EH (cell line): ENCODE data around the gene CYP3A5.
"Not testable (repeated sequence)": the region's sequence is repeated elsewhere in the genome, so short reads cannot be mapped to it uniquely, and the experiment has no call there.

ENCODE experiments used
- DNase-seq: peaks from one replicate; pipeline ENCODE4 v3.0.0-alpha.2; 2015; ENCODE audit warnings: low read depth

CYP3A5 gene

DNA sequence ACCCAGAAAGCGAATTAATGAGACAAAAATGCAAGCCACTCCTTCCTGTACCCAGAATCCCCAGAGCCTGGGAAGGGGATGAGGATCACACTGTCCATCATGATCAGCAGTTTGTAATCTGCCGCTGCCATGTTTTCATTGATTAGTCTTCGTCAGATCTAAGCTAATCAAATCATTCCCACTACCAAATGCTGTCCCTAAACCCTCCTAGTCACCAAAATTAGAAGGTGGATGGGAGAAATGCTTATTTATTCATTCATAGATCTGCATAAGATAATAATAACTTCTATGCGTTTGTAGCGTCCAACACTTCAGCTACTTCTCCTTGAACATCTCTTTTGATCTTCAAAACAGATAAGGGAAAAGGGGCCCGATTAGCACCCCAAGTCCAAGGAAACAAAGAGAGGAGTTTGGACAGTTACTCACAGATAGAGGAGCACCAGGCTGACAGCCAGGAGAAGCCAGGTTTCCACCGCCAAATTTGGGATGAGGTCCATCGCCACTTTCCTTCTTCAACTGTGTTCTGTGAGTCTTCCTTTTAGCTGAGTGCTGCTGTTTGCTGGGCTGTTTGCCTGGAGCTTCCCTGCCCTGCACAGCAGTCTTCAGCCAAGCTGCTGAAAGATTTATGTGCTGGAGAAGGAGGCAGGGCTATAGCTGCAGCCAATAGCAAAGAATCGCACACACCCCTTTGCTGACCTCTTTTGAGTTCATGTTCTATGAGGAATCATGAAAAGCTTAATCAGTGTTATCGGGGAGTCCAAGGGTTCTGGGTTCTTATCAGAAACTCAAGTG, at the start of gene CYP3A5:
Gene CYP3A5 (minus strand): TSS at position 597 of the 792 bp plus-strand sequence. CDS start 100 bp downstream, at position 497.
- peak; percentile 23 for DNase-seq

DNA sequence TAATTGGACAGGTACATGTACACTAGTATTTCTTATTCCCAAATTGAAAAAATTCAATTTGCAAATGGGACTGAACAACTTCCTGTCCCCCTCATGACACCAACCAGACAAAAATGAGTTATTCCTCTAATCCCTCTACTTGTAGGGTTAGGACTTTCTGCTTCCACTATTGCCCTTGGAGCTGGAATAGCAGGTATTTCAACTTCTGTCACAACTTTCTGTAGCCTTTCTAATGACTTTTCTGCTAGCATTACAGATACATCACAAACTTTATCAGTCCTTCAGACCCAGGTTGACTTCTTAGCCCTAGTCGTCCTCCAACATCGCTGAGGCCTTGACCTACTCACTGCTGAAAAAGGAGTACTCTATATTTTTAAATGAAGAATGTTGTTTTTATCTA, 48.8 kb upstream of the CYP3A5 start:
- DNase-seq, result no peak

DNA sequence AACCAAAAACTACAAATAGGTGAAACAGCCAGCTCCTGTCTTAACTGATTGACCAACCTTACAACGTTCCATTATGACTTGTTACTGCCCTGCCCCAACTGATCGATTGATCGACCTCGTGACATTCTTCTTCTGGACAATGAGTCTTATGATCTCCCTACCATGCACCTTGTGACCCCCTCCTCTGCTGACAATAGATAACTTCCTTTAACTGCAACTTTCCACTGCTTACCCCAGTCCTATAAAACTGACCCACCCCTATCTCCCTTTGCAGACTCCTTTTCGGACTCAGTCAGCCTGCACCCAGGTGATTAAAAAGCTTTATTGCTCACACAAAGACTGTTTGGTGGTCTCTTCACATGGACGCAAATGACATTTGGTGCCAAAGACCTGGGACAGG, 43.4 kb upstream of the CYP3A5 start:
- not testable (repeated sequence) for DNase-seq

DNA sequence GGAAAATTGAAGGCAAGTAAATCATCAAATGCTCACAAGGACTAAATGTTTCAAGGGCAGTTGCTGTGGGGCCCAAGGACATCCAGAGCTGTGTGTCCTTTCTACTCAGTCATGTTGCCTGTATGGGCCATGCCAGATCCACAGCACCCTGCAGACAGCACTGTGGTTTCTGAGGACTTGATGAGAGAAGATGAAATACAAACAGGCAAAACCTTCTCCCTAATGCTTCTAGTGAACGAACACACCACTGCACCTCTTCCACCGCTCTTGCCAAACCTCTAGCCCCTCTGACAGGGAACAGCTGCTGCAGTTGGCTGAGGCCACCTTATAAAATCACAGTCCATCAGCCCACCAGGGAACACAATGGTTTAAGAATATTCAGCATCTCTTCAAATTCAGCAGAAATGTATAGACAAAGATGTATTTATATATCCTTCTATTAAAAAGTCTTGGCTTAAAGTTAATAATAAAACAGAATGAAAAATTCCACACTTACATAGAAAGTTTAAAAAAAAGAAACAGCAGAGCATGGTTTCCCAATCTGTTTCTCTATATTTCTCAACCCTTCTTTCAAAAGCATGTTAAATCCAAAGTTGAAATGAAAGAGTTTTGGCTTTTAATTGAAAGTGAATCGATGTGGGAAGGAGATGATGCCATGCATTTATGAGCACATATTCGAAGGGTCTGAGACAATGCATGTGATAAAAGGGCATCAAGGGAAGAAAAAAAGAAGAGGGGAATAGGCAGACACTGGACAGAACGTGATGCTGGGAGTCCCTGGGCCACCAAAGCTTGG, 41.2 kb upstream of the CYP3A5 start:
- no peak for DNase-seq

DNA sequence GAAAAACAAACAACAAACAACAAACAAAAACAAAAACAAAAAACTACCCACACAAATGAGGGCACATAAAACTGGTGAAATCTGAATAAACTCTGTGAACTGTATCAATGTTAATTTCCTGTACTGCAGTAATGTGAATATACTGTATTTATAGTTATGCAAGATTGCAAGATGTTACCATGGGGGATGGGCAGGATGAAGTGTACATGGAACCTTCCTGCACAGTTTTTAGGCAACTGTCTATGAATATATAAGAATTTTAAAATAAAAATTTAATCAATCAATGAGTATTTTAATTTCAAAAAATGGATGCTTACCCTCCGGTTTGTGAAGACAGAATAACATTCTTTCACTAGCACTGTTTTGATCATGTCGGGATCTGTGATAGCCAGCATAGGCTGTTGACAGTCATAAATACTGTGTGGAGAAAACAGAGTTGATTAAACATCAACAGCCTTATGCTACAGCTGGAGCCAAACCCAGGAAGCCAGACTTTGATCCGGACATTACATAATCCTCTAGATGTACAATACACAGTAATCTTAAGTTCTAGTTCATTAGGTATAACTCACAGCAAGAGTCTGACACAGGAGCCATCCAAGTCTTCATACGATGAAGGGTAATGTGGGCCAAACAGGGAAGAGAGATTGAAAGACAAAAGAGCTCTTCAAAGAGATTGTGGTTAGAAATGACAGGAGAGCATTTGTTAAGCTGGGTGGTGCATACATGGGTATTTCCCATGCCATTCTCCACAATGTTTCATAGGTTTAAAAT, 40.4 kb upstream of the CYP3A5 start:
- DNase-seq, result no peak

DNA sequence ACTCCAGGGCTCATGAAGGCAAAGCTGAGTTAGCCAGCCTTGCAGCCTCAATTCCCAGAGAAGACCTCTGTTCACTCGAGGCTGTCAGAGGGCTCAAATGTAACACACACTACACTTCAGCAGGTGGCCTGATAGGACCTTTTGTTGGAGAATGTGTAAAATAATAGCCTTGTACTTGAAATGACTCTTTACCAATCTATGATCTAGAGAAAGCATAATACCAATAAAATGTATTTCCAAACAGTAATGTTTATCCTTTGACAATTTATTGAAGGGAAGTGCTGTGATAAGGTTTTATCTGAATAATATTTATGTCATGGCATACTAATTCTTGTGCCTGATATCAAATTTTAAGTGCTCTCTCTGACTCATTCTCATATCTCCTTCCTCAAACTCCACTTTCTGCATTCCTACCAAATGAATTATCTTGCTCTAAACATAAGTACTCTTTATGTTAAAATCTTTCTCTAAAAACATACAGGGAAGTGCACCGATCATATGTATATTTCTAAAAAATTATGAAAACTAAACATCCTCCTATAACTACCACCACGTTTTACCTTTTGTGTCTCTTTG, 34.3 kb upstream of the CYP3A5 start:
- DNase-seq, result no peak

DNA sequence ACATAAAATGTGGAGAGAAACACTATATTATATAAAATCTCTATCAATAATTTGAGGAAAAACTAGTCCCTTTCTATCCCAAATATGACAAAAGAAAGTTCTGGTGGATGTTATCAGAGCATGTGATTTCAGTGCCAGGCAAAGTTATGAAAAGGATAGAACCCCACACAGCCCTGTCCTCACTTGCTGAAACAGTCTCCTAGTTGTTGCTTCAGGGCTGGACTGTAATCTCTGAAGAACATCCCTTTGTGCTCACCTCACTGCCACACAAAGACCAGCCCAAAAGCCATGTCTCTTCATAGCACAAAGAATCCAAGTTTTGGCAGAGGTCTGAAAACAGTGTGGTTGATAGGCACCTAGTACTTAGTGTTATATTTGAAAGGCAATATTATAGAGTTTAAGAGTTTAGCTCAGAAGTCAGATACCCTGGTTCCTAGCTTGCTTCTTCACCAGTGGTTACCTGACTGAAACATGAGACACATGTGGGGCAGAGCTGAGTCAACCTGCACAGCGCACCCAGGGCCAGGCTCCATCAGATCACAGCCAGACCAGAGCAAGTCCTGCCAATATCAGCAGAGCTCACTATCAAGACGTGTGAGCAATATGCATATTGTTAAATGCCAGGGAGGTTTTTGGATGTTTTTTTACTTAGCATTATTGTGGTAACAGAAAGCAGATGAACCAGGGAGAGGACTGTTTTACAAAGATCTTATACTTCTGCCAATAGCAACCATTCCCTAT, 30.2 kb upstream of the CYP3A5 start:
- DNase-seq, result no peak

DNA sequence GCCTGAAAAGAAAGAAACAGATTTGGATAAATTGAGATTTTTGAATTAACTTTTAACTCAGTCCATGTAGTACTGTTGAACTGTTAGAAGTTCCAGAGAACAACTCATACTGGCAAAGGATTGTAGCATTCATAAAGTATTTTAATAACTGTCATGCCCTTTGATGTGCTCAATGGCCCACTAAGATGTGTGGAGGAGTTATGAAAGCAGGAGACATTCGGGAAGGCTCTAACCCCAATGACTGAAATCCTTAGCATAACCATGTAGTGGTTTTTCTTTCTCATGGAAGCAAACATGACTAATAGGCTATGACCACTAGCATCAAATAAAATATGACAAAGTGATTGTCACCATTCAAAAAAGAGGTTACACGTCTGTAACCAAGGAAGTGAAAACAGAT, 29.5 kb upstream of the CYP3A5 start:
- no peak for DNase-seq

DNA sequence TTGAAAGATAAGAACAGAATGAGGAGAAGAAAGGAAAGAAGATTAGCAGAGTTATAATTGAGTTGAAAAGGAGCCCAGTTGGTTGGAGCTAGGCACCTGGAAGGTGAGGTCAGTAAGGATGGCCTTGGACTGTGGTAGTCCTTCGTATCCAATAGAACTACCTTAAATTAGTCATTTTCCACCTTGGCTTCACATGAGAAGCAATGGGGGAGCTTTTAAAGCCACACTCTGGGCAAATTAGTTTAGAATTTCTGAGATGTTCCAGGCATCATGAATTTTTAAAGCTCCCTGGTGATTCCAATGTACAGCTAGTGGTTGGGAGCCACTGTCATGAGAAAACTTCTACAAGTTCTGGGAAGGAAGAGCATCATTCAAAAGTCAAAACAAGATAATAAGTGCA, 27.3 kb upstream of the CYP3A5 start:
- DNase-seq, result no peak

DNA sequence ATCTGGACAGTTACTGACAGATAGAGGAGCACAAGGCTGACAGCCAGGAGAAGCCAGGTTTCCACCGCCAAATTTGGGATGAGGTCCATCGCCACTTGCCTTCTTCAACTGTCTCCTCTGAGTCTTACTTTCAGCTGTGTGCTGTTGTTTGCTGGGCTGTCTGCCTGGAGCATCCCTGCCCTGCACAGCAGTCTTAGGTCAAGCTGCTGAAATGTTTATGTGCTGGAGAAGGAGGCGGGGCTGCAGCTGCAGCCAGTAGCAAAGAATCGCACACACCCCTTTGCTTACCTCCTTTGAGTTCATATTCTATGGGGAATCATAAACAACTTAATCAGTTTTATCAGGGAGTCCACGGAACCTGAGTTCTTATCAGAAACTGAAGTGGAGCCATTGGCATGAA, 20.1 kb upstream of the CYP3A5 start:
- no peak for DNase-seq

DNA sequence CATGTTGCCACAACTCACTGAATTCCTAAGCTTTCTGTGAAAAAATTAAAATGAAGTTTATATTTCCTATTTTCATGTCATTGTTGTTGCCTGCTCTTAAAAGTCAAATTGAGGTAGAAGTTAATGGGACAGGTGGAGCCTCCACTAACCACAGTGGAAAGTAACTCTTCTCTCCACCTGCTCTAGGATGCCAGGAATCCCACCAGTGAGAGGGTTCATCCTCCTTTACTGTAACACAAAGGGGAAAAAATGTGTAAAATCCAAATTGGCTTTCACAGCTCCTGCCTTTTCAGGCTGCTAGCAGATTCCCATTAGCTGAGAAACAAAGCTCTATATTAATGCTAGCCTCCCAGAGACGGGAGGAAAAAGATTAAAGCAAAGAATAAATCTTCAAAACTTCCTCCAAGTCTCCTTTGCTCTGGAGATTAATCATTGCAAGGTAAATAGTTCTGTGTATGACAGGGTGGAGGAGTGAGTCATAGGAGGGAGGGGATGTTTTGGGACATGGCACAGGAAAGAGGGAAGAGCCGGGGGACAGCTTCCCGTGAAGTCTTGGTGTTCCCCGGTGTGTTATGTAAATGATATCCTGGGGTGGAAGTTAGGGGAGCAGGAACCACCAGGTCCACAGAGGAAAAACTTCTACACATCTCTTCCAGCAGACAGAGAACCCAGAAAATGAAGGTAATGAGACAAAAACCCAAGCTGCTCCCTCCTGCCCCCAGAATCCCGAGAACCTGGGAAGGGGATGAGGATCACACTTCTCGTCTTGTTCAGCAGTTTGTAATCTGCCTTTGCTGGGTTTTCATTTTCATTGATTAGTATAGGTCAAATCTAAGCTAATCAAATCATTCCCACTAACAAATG, 19.3 kb upstream of the CYP3A5 start:
- peak; percentile 15 for DNase-seq

DNA sequence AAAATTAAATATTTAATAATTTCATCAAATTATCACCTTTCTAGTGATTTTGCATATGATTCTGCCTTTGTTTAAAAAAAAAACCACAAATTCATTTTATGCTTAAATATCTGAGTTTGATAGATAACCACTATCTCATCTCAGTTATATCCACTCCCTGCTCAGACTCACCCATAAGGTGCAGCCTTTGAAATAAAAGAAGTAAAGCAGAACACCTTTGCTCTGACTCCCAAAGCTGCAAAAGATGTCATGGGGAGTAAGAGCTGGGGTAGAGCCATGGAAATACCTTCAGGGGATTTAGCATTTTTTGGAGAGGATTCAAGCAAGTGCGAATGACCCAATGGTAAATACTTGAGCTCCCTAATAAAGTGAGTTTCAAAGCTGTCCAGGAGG, 15.1 kb upstream of the CYP3A5 start:
- DNase-seq, result no peak

DNA sequence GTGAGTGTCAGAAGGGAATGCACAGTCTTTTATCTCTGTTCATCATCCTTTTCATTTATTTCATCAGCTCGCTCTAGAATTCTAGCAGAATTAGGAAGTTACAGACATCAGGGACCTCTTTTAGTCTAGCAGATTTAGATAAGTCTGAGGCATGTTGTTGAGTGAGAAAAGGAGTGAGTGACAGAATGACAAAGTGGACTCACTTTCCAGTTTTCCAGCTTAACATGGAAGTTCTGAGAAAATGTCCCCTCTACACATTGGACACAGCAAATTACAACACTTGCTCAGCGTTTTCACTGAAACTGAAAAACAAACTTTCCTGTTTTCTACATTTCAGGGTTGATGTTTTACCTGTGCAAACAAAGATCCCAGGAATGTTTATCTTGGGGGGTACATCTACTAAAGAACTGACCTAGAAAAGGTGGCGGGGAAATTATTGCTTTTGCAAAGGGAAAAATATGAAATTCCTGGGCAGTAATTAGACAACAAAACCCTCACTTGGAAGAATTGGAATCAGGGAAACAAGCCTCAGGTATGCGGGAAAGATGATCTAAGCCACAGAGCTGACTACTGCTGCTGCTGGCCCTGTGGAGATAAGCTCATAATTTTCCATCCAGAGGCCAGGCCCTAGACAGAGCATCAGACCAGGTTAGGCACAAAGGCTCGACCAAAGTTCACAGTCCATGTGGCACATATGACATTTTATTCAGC, 14.6 kb upstream of the CYP3A5 start:
- no peak for DNase-seq

DNA sequence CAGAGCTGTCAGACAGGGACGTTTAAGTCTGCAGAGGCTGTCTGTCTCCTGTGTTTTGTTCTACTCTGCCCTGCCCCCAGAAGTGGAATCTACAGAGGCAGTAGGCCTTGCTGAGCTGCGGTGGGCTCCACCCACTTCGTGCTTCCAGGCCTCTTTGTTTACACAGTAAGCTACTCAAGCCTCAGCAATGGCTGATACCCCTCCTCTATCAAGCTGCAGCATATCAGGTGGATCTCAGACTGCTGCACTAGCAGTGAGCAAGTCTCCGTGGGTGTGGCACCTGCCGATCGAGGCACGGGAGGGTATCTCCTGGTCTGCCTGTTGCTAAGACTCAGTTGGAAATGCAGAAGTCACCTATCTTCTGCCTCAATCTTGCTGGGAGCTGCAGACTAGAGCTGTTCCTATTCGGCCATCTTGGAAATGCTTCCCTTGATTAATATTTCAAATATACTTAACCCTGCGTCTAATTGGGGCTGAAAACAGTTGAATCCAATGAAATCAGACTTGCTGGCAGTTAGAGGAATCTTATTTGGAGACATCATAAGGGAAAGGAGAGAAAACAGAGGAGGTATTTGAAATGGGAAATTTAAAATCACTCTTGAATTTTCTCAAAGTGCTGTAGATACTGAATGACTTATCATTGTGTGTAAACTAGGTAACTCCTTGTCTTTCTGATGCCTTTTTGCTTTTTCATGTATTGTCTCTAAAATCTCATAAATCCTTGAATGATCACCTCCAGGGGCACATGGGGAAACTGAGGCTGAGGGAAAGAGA, 13.8 kb upstream of the CYP3A5 start:
- DNase-seq, result no peak

DNA sequence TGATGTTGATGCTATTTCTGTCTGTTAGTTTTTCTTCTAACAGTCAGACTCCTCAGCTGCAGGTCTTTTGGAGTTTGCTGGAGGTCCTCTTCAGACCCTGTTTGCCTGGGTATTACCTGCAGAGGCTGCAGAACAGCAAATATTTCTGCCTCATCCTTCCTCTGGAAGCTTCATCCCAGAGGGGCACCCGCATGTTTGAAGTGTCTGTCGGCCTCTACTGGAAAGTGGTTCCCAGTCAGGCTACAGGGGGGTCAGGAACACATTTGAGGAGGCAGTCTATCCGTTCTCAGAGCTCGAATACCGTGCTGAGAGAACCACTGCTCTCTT, 13.3 kb upstream of the CYP3A5 start:
- DNase-seq, result no peak

DNA sequence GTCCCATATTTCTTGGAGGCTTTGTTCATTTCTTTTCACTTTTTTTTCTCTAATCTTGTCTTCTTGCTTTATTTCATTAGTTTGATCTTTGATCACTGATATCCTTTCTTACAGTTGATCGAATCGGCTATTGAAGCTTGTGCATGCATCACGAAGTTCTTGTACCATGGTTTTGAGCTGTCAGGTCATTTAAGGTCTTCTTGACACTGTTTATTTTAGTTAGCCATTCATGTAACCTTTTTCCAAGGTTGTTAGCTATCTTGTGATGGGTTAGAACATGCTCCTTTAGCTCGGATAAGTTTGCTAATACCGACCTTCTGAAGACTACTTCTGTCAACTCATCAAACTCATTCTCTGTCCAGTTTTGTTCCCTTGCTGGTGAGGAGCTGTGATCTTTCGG, 12.8 kb upstream of the CYP3A5 start:
- not testable (repeated sequence) for DNase-seq

DNA sequence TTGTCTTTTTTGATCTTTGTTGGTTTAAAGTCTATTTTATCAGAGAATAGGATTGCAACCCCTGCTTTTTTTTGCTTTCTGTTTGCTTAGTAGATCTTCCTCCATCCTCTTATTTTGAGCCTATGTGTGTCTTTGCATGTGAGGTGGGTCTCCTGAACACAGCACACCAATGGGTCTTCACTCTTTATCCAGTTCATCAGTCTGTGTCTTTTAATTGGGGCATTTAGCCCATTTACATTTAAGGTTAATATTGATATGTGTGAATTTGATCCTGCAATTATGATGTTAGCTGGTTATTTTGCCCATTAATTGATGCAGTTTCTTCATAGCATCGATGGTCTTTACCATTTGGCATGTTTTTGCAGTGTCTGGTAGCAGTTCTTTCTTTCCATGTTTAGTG, 11.9 kb upstream of the CYP3A5 start:
- not testable (repeated sequence) for DNase-seq

DNA sequence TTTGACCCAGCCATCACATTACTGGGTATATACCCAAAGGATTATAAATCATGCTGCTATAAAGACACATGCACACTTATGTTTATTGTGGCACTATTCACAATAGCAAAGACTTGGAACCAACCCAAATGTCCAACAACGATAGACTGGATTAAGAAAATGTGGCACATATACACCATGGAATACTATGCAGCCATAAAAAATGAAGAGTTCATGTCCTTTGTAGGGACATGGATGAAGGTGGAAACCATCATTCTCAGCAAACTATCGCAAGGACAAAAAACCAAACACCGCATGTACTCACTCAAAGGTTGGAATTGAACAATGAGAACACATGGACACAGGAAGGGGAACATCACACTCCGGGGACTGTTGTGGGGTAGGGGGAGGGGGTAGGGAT, 11.1 kb upstream of the CYP3A5 start:
- not testable (repeated sequence) for DNase-seq

DNA sequence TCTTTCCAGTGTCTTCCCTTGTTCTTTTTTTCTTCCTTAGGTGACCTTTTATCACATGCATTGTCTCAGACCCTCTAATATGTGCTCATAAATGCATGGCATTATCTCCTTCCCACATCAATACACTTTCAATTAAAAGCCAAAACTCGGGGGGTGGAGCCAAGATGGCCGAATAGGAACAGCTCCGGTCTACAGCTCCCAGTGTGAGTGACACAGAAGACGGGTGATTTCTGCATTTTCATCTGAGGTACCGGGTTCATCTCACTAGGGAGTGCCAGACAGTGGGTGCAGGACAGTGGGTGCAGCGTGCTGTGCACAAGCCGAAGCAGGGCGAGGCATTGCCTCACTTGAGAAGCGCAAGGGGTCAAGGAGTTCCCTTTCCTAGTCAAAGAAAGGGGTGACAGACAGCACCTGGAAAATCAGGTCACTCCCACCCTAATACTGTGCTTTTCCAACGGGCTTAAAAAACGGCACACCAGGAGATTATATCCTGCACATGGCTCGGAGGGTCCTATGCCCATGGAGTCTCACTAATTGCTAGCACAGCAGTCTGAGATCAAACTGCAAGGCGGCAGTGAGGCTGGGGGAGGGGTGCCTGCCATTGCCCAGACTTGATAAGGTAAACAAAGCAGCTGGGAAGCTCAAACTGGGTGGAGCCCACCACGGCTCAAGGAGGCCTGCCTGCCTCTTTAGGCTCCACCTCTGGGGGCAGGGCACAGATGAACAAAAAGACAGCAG, 6.2 kb upstream of the CYP3A5 start:
- DNase-seq, result not testable (repeated sequence)
